PC-9 (cell line): ENCODE data around the gene AOAH. TPM values are rescaled to one million over a fixed set of nuclear protein-coding genes. Genes with fewer than 3 reads are reported as not detected.

Source experiments
- BruUV-seq: library from RNA; stranded (reverse); fragments of 400-500 nt; replicated peaks from 2 replicates; lab custom pipeline; 2021; lab: Mats Ljungman, UMichigan
- CTCF ChIA-PET: fragments of 300-600 bp; sonication (Branson Sonifier 250); formaldehyde crosslinking; loops from one replicate; lab custom pipeline; 2022; ENCODE audit warnings: antibody characterized with exemption; lab: Charles Lee
- POLR2A ChIA-PET: fragments of 300-600 bp; sonication (Branson Sonifier 250); formaldehyde crosslinking; loops from one replicate; lab custom pipeline; 2022; ENCODE audit warnings: antibody characterized with exemption; ENCODE audit not compliant: unreplicated experiment; lab: Charles Lee
- DNase-seq, 2 experiments: peaks; one replicate each; pipeline versions ENCODE4 v3.0.0 to v3.0.0-alpha.2; 2015 to 2022; ENCODE audit warnings: mixed read lengths in 1 of 2
- H2AFZ ChIP-seq: fragments of 200-600 bp; sonication (generic); 2 replicates; pipeline ENCODE4 v1.8.1; 2017; ENCODE audit warnings: antibody characterized with exemption
- H3F3A ChIP-seq: fragments of 200-600 bp; sonication (generic); 2 replicates; pipeline ENCODE4 v1.8.1; 2017; ENCODE audit warnings: antibody characterized with exemption, mild to moderate bottlenecking, low read depth; ENCODE audit not compliant: insufficient read depth
- H3K27ac ChIP-seq: fragments of 200-600 bp; sonication (generic); 2 replicates; pipeline ENCODE4 v1.6.1; 2016; ENCODE audit warnings: mixed run types
- H3K27me3 ChIP-seq: fragments of 200-600 bp; sonication (generic); 2 replicates; pipeline ENCODE4 v1.6.1; 2016; ENCODE audit warnings: low read depth, mixed run types; ENCODE audit not compliant: insufficient read depth
- H3K36me3 ChIP-seq: fragments of 200-600 bp; sonication (generic); 2 replicates; pipeline ENCODE4 v1.6.1; 2016; ENCODE audit warnings: low read depth, mixed run types
- H3K4me1 ChIP-seq: fragments of 200-600 bp; sonication (generic); replicated peaks from 2 replicates; pipeline ENCODE4 v1.6.1; 2016; ENCODE audit warnings: mixed run types; ENCODE audit not compliant: insufficient read depth
- H3K4me2 ChIP-seq: fragments of 200-600 bp; sonication (generic); 2 replicates; pipeline ENCODE4 v1.6.1; 2017; ENCODE audit warnings: mixed run types
- H3K4me3 ChIP-seq: fragments of 200-600 bp; sonication (generic); 2 replicates; pipeline ENCODE4 v1.6.1; 2016; ENCODE audit warnings: mixed run types
- H3K79me2 ChIP-seq: fragments of 200-600 bp; sonication (generic); 2 replicates; pipeline ENCODE4 v1.6.1; 2017; ENCODE audit warnings: low read depth, mixed run types
- H3K9me2 ChIP-seq: fragments of 200-600 bp; sonication (generic); 2 replicates; pipeline ENCODE4 v1.8.1; 2017; ENCODE audit warnings: mild to moderate bottlenecking; ENCODE audit not compliant: insufficient read depth
- H3K9me3 ChIP-seq: fragments of 200-600 bp; sonication (generic); 2 replicates; pipeline ENCODE4 v1.8.1; 2016; ENCODE audit warnings: low read depth; ENCODE audit not compliant: insufficient read depth
- H4K20me1 ChIP-seq: fragments of 200-600 bp; sonication (generic); 2 replicates; pipeline ENCODE4 v1.8.1; 2017; ENCODE audit not compliant: insufficient read depth
- CTCF ChIP-seq: fragments of 200-600 bp; sonication (generic); conservative IDR thresholded peaks from 2 replicates; pipeline ENCODE4 v1.6.1; 2017; ENCODE audit warnings: mixed run types, antibody characterized with exemption, mild to moderate bottlenecking, moderate library complexity
- EZH2 ChIP-seq: fragments of 200-600 bp; sonication (generic); IDR thresholded peaks from 2 replicates; pipeline ENCODE4 v1.8.0; 2017; ENCODE audit warnings: antibody characterized with exemption, low read depth
- intact Hi-C: fragments of 100-400 bp; cut with micrococcal nuclease; formaldehyde crosslinking; loops from one replicate; pipeline ENCODE4 v1.10.0; 2022; ENCODE audit not compliant: unreplicated experiment
- total RNA-seq: library from RNA; stranded (reverse); gene quantifications from 2 replicates; pipeline ENCODE4 v1.2.3, GENCODE V29; 2021

The AOAH gene
- total RNA-seq, 1 experiment from 2014 or later, result not detected

GRCh38 chr7:36583318-36583717 lies 141.0 kb downstream of the AOAH start:
- TF ChIP-seq EZH2 (no peak), CTCF (no peak)
- Histone ChIP-seq H3K9me3 (no peaks in the 10 kb centered on the region), H3K4me3 (no peak overlapping the region), H3K27ac (no peak overlapping the region), H3K9me2 (no peaks in the 10 kb centered on the region), H3F3A (no peaks in the 10 kb centered on the region), H3K4me2 (no peak overlapping the region), H3K79me2 (no peaks in the 10 kb centered on the region), H4K20me1 (no peaks in the 10 kb centered on the region), H3K27me3 (peaks cover 13% of the 10 kb centered on the region; the same call in 1 of the 2 replicates), H3K4me1 (no peaks in the 10 kb centered on the region), H2AFZ (no peak overlapping the region), H3K36me3 (no peaks in the 10 kb centered on the region)
- ChIA-PET CTCF (interaction anchor here (0.6 kb wide), 1 partner anchor 47 kb away, joined by 9 read pairs; no protein-coding TSS in a partner anchor), POLR2A (no interaction called here)
- intact Hi-C loops, result no loop called here
- no TSS peak for BruUV-seq
- DNase-seq, result no peak

- DNase-seq, result no peak
- CTCF ChIA-PET, result no interaction called here
- Histone ChIP-seq H3K36me3 (no peaks in the 10 kb centered on the region), H3K79me2 (no peaks in the 10 kb centered on the region), H3K4me3 (no peak overlapping the region), H4K20me1 (no peaks in the 10 kb centered on the region), H3K9me2 (no peaks in the 10 kb centered on the region), H3K4me1 (no peaks in the 10 kb centered on the region), H3F3A (no peaks in the 10 kb centered on the region), H3K27me3 (peaks cover 23% of the 10 kb centered on the region), H3K4me2 (no peak overlapping the region), H2AFZ (no peak overlapping the region), H3K27ac (no peak overlapping the region), H3K9me3 (no peaks in the 10 kb centered on the region)
- intact Hi-C loops, result no loop called here
- POLR2A ChIA-PET, result no interaction called here
- TF ChIP-seq EZH2 (no peak), CTCF (no peak)
- no TSS peak for BruUV-seq
Measured at GRCh38 chr7:36575832-36576231, 148.5 kb downstream of the AOAH start.

GRCh38 chr7:36573066-36573465 lies 151.2 kb downstream of the AOAH start:
- Histone ChIP-seq H3K4me1 (no peaks in the 10 kb centered on the region), H3K4me2 (no peak overlapping the region), H3K27ac (no peak overlapping the region), H3K9me2 (no peaks in the 10 kb centered on the region), H2AFZ (no peak overlapping the region), H3K27me3 (peaks cover 46% of the 10 kb centered on the region), H4K20me1 (no peaks in the 10 kb centered on the region), H3K4me3 (no peak overlapping the region), H3F3A (no peaks in the 10 kb centered on the region), H3K79me2 (no peaks in the 10 kb centered on the region), H3K9me3 (no peaks in the 10 kb centered on the region), H3K36me3 (no peaks in the 10 kb centered on the region)
- ChIA-PET POLR2A (no interaction called here), CTCF (no interaction called here)
- intact Hi-C loops, result no loop called here
- BruUV-seq, result no TSS peak
- no peak for DNase-seq
- TF ChIP-seq CTCF (no peak), EZH2 (no peak)
